GM18526 (cell line): ENCODE data around the gene TBC1D22A.

Experiments used
- POLR2A ChIP-seq: IDR thresholded peaks from 3 replicates; pipeline ENCODE4 v1.6.1; 2011; ENCODE audit not compliant: insufficient read length; ENCODE audit errors: extremely low read depth

Gene TBC1D22A

GRCh38 chr22:46964773-46965550 lies 202.5 kb downstream of the TBC1D22A start:
- TF ChIP-seq POLR2A, result no peak

GRCh38 chr22:46965555-46966494 lies 203.4 kb downstream of the TBC1D22A start:
- TF ChIP-seq POLR2A, result no peak

GRCh38 chr22:46966495-46966845 lies 204.0 kb downstream of the TBC1D22A start:
- TF ChIP-seq POLR2A, result no peak

GRCh38 chr22:46966846-46967245 lies 204.4 kb downstream of the TBC1D22A start:
- TF ChIP-seq POLR2A, result no peak

- no peak for TF ChIP-seq POLR2A
Observed at GRCh38 chr22:46967445-46968358, 205.3 kb downstream of the TBC1D22A start.

GRCh38 chr22:46968359-46968740 lies 205.9 kb downstream of the TBC1D22A start:
- no peak for TF ChIP-seq POLR2A

- TF ChIP-seq POLR2A, result no peak
Observed at GRCh38 chr22:46968848-46969247, 206.4 kb downstream of the TBC1D22A start.

- no peak for TF ChIP-seq POLR2A
Observed at GRCh38 chr22:46969491-46969890, 207.0 kb downstream of the TBC1D22A start.

- no peak for TF ChIP-seq POLR2A
Observed at GRCh38 chr22:46969961-46970360, 207.5 kb downstream of the TBC1D22A start.

- TF ChIP-seq POLR2A, result no peak
Observed at GRCh38 chr22:46970411-46971098, 208.1 kb downstream of the TBC1D22A start.

- no peak for TF ChIP-seq POLR2A
Observed at GRCh38 chr22:46971099-46971763, 208.8 kb downstream of the TBC1D22A start.

- TF ChIP-seq POLR2A, result no peak
Observed at GRCh38 chr22:46971764-46972125, 209.3 kb downstream of the TBC1D22A start.

- TF ChIP-seq POLR2A, result no peak
Observed at GRCh38 chr22:46972256-46972655, 209.8 kb downstream of the TBC1D22A start.
